IMR-90 (cell line): ENCODE data around the gene RAI14.

Experiments
- SMC3 ChIP-seq: fragments of 150-350 bp; IDR thresholded peaks from 2 replicates; pipeline ENCODE4 v1.6.1; 2016; ENCODE audit warnings: low read depth, mild to moderate bottlenecking, antibody characterized with exemption, low read length, moderate library complexity
- TF ChIP-seq, protein P1 (sequence below): conservative IDR thresholded peaks from 2 replicates; pipeline ENCODE4 v1.5.1; 2012; ENCODE audit warnings: mild to moderate bottlenecking, low read depth, low read length, improper control_type of control experiment

- no peak for TF ChIP-seq SMC3
- TF ChIP-seq, protein P1, sequence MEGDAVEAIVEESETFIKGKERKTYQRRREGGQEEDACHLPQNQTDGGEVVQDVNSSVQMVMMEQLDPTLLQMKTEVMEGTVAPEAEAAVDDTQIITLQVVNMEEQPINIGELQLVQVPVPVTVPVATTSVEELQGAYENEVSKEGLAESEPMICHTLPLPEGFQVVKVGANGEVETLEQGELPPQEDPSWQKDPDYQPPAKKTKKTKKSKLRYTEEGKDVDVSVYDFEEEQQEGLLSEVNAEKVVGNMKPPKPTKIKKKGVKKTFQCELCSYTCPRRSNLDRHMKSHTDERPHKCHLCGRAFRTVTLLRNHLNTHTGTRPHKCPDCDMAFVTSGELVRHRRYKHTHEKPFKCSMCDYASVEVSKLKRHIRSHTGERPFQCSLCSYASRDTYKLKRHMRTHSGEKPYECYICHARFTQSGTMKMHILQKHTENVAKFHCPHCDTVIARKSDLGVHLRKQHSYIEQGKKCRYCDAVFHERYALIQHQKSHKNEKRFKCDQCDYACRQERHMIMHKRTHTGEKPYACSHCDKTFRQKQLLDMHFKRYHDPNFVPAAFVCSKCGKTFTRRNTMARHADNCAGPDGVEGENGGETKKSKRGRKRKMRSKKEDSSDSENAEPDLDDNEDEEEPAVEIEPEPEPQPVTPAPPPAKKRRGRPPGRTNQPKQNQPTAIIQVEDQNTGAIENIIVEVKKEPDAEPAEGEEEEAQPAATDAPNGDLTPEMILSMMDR = no peak
These were observed 85.9 kb downstream of the RAI14 start for GRCh38 chr5:34742061-34742460.
